ENCODE data around the gene UCK2. TPM values are rescaled to one million over a fixed set of nuclear protein-coding genes. Genes with fewer than 3 reads are reported as not detected.

The UCK2 gene
- total RNA-seq, 1 donor from 2014 or later: 9.6 TPM

DNA sequence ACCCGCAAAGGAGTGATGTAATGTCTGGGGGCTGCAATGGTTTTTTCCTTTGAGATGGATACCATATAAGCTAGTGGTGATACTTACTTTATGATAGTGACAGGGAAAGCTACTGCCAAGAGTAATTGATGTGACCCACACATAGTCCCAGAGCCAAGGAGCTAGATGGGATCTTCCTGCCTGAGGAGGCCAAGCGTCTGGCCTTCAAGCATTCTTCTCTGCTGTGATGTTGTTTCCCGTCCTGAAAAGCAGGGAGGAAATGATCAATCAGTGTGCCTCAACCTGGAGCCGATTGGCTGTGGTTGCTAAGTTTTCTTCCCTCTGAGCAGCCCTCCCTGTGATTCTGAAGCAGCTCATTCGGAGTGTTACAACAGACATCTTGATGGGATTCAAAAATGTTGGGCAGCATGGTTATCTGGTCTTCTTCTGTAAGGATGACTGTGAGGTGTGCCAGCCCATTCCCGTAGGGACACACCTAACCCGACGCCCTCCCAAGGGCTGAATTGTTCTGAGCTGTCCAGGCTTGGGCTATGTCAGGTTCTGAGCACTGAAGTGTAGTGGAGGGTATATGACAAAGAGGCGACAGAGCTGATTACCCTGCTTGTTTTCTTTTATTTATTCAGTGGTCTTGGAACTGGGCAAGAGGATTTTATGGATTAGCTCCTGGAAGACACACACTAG, 56.7 kb downstream of the UCK2 start:
- intact Hi-C loops (cut with micrococcal nuclease): no loop called here
- TF ChIP-seq, protein P1, sequence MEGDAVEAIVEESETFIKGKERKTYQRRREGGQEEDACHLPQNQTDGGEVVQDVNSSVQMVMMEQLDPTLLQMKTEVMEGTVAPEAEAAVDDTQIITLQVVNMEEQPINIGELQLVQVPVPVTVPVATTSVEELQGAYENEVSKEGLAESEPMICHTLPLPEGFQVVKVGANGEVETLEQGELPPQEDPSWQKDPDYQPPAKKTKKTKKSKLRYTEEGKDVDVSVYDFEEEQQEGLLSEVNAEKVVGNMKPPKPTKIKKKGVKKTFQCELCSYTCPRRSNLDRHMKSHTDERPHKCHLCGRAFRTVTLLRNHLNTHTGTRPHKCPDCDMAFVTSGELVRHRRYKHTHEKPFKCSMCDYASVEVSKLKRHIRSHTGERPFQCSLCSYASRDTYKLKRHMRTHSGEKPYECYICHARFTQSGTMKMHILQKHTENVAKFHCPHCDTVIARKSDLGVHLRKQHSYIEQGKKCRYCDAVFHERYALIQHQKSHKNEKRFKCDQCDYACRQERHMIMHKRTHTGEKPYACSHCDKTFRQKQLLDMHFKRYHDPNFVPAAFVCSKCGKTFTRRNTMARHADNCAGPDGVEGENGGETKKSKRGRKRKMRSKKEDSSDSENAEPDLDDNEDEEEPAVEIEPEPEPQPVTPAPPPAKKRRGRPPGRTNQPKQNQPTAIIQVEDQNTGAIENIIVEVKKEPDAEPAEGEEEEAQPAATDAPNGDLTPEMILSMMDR (IDR thresholded peaks at IDR 0.05; ENCODE audit: borderline replicate concordance): no peak
- no peak for DNase-seq
- no peaks in the 10 kb centered on the region for H3K36me3 ChIP-seq
- no peak overlapping the region for H3K27ac ChIP-seq (replicated peaks)
- H3K9me3 ChIP-seq (replicated peaks): no peaks in the 10 kb centered on the region
- H3K27me3 ChIP-seq (ENCODE audit: low read depth): no peaks in the 10 kb centered on the region
- peaks cover 27% of the 10 kb centered on the region for H3K4me1 ChIP-seq
- no peak overlapping the region for H3K4me3 ChIP-seq

DNA sequence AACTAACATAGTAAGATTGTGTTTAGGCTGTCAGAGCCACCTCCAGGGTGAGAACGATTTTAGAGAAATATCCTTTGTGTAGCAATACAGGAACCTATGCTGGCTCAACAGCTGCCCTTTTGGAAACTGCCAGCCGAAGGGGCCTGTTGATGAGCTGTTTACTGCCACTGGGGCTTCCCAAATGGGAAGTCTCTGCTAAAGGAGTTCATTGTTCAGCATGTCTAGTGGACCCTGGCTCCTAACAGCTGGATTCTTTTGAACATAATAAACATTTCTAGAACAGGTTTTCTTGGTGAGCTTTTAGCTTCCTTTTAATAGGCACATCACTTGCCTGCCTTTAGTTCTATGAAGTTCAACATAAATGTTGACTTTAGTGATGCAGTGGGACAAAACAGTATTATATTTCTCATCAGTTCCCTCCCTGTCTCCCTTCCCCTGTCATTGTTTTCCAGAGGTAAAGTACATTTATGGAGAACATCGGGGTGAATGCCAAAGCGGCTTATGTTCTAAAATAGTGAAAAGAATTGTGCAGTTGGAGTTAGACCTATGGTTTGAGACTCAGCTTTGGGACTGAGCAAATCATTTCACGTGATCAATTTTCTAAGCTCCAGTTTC, 57.4 kb downstream of the UCK2 start:
- Histone ChIP-seq H3K27ac (replicated peaks) (no peak overlapping the region), H3K36me3 (no peaks in the 10 kb centered on the region), H3K9me3 (replicated peaks) (no peaks in the 10 kb centered on the region), H3K27me3 (ENCODE audit: low read depth) (no peaks in the 10 kb centered on the region), H3K4me1 (peaks cover 28% of the 10 kb centered on the region), H3K4me3 (no peak overlapping the region)
- DNase-seq: no peak
- intact Hi-C loops (cut with micrococcal nuclease): no loop called here
- TF ChIP-seq, protein P1 (IDR thresholded peaks at IDR 0.05; ENCODE audit: borderline replicate concordance): no peak

DNA sequence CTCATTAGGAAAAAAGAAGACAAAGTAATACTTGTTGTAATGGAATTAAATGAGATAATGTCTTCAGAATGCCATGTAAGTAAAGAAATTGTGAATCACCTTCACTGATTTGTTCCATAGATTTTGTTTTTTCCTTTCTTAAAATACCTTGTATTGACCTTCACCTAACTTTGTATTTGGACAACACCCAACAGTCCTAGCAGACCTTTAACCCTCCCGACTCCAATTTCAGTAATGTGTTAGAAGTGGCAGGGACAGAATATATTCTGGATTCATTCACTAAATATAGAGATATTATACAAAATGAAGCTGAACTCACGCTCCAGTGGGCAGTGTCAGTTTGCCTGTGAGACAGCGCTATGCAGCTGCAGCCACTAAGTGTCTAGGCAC, 57.9 kb downstream of the UCK2 start:
- H3K4me1 ChIP-seq: peaks cover 33% of the 10 kb centered on the region
- H3K9me3 ChIP-seq (replicated peaks): no peaks in the 10 kb centered on the region
- no peak for DNase-seq
- no peaks in the 10 kb centered on the region for H3K36me3 ChIP-seq
- TF ChIP-seq, protein P1 (IDR thresholded peaks at IDR 0.05; ENCODE audit: borderline replicate concordance): no peak
- no peak overlapping the region for H3K4me3 ChIP-seq
- no peak overlapping the region for H3K27ac ChIP-seq (replicated peaks)
- no peaks in the 10 kb centered on the region for H3K27me3 ChIP-seq (ENCODE audit: low read depth)
- intact Hi-C loops (cut with micrococcal nuclease): no loop called here

DNA sequence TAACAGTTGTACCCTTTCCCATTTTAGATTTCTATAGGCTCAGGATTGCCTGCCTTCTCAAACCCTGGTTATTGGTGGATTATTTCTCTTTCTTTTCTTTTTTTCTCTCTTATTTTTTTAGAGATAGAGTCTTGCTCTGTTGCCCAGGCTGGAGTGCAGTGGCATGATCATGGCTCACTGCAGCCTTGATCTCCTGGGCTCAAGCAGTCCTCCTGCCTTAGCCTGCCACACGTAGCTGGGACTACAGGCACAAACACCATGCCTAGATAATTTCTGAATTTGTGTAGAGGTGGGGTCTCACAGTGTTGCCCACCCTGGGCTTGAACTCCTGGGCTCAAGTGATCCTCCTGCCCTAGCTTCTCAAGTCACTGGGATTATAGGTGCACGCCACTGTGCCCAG, 58.8 kb downstream of the UCK2 start:
- Histone ChIP-seq H3K27me3 (ENCODE audit: low read depth) (no peaks in the 10 kb centered on the region), H3K9me3 (replicated peaks) (no peaks in the 10 kb centered on the region), H3K4me3 (no peak overlapping the region), H3K4me1 (peaks cover 42% of the 10 kb centered on the region), H3K27ac (replicated peaks) (no peak overlapping the region), H3K36me3 (no peaks in the 10 kb centered on the region)
- intact Hi-C loops (cut with micrococcal nuclease): no loop called here
- TF ChIP-seq, protein P1 (IDR thresholded peaks at IDR 0.05; ENCODE audit: borderline replicate concordance): no peak
- no peak for DNase-seq

DNA sequence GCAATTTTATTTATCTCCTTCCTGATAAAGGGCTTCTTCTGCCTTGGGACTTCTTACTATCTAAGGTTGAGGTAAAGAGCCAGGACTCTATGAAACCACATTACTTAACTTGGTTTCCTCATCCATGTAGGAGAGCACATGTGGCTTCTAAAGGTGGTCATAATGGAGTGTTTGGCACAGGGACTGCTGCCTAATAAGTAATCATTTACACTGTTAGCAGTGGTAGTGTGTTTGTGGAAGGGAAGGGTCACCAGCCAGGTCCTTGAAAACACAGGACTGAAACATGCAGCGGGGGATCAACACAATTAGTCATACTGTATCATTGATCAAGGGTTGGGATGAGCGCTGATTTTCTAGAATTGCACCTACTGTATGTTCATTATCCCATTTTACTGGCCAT, 59.6 kb downstream of the UCK2 start:
- TF ChIP-seq, protein P1 (IDR thresholded peaks at IDR 0.05; ENCODE audit: borderline replicate concordance): no peak
- Histone ChIP-seq H3K27ac (replicated peaks) (no peak overlapping the region), H3K4me3 (no peak overlapping the region), H3K9me3 (replicated peaks) (no peaks in the 10 kb centered on the region), H3K36me3 (no peaks in the 10 kb centered on the region), H3K27me3 (ENCODE audit: low read depth) (no peaks in the 10 kb centered on the region), H3K4me1 (peaks cover 44% of the 10 kb centered on the region)
- intact Hi-C loops (cut with micrococcal nuclease): no loop called here
- no peak for DNase-seq
